NCI-H146 (cell line): ENCODE data around the gene ING1.
"Not testable (repeated sequence)": the region's sequence is repeated elsewhere in the genome, so short reads cannot be mapped to it uniquely, and the experiment has no call there.

Experiments
- DNase-seq: peaks from one replicate; lab custom pipeline; 2025; lab: John Stamatoyannopoulos, UW

ING1 gene

GRCh38 chr13:110695774-110696173 lies 17.7 kb upstream of the ING1 start:
- DNase-seq: not testable (repeated sequence)

DNA sequence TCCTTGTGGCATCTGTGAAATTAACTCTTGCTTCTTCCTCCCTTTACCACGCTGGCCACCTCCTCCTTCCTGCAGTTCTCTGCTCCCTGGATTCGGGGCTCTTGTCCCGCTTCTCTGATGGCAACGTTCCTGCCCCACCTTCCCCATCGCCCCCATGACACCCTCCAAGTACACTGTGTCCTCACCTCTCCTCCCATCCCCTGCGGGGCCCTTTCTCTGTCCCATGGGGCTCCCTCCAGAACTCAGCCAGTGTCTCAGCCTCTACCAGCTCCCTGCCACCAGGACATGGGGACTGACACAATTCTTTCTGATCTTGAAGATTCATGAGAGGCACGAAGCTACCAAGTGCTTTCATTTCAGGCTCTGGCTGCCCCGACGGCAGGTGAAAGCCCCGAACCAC lies 16.7 kb upstream of the ING1 start:
- DNase-seq: no peak

DNA sequence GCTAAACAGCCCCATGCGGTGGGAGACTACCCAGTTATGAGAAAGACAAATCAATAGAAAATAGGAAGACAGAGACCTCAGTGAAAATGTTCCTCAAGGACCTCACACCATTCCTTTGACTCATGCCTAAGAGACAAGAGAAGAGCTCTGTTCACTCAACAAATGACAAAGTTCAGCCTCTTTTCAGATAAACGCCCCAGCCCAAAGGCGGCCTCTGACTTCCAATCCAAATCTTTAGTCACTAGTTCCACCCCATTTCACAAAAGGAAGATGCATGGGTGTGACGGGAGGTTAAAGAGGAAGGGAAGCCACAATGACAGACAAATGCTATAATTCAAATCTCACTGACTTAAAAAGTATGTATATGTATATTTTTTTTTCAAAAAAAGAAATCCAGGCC lies 15.7 kb upstream of the ING1 start:
- DNase-seq: no peak

GRCh38 chr13:110698689-110699088 lies 14.8 kb upstream of the ING1 start:
- no peak for DNase-seq

- DNase-seq: peak; percentile 93
These were observed 14.1 kb upstream of the ING1 start for GRCh38 chr13:110699148-110700145.

DNA sequence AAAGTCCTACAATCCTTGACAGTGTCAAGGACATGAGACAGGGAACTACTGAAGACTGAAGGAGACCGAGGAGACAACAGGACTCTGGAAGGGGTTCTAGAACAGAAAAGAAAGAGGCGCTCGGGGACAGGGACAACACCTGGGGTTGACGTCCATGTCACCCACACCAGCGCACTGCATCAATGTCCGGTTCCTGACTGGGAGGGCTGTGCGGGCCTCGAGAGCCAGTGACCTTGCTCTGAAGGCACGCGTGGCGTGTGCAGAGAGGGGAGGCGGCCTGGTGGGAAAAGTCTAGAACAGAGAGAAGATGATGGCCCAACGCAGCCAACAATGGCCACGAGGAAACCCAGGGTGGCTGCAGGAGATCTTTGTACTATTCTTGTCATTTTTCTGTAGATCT lies 13.3 kb upstream of the ING1 start:
- DNase-seq: no peak

- DNase-seq: no peak
These were observed 12.9 kb upstream of the ING1 start for GRCh38 chr13:110700641-110701040.

DNA sequence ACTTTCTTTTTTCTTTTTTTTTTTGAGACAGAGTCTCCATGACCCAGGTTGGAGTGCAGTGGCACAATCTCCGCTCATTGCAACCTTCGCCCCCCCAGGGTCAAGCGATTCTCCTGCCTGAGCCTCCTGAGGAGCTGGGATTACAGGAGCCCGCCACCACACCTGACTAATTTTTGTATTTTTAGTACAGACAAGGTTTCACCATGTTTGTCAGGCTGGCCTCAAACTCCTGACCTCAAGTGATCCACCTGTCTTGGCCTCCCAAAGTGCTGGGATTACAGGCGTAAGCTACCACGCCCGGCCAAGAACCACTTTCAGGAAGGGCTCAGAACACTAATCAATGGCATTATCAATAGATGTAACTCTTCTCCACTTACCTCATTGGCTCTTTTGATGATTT lies 12.4 kb upstream of the ING1 start:
- DNase-seq: not testable (repeated sequence)

DNA sequence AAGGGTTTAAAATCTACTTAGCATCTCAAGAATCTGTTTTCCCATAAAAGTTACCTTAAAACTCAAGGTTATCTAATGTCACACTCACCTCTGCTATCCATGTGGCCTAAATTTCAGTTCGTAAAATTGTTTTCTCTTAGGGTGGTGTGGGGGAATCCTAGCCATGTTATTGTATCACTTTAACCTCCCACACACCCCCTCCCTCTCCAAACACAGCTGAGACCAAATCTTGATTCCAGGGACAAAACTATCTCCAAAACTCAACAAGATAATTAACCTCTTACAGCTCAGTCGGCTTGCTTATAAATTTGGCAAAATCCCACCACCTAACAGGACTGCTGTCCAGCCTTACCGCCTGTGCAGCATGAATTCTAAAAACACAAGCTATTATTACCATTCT lies 11.4 kb upstream of the ING1 start:
- no peak for DNase-seq

GRCh38 chr13:110702591-110703526 lies 10.6 kb upstream of the ING1 start:
- no peak for DNase-seq

- no peak for DNase-seq
These were observed 8.1 kb upstream of the ING1 start for GRCh38 chr13:110705356-110705825.

DNA sequence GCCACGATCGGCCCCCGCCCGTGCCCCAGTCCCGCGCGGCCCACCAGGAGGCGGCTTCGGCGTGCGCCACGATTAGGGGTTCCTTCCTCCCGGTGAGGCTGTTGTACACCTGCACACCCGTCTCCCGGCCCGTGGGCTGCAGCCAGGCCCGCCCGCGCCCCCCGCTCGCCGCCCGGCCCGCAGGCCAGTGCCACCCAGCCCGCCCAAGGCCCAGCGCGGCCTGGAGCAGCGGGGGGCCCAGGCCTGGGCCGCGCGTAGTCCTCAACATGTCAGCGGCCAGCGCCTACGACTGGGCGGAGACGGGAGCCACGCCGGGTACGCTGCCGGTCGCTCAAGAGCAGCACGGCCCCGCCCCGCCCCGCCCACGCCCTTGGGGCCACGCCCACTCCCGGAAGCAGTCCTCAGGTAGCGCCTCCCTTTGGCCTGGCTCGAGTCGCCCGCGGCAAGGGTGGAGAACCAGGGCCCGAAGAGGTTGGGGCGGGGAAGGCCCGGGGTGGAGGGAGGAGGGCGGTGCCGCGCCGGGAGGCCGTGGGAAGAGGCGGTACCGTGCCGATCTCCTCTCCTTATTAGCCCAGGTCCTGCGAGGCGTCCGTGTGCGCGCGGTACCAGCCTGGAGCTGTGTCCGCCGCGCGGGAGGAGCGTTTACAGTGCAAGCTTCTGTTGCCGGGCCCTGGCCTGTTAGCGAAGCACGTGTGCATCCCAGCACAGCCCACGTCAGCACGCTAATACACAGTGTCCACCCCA lies 7.5 kb upstream of the ING1 start, which contains the start of gene CARS2:
Gene CARS2 (minus strand): TSS at position 291 of the 744 bp plus-strand sequence. CDS start 23 bp downstream, at position 268.
- DNase-seq: peak; percentile 99

GRCh38 chr13:110706570-110707372 lies 6.7 kb upstream of the ING1 start:
- DNase-seq: no peak

DNA sequence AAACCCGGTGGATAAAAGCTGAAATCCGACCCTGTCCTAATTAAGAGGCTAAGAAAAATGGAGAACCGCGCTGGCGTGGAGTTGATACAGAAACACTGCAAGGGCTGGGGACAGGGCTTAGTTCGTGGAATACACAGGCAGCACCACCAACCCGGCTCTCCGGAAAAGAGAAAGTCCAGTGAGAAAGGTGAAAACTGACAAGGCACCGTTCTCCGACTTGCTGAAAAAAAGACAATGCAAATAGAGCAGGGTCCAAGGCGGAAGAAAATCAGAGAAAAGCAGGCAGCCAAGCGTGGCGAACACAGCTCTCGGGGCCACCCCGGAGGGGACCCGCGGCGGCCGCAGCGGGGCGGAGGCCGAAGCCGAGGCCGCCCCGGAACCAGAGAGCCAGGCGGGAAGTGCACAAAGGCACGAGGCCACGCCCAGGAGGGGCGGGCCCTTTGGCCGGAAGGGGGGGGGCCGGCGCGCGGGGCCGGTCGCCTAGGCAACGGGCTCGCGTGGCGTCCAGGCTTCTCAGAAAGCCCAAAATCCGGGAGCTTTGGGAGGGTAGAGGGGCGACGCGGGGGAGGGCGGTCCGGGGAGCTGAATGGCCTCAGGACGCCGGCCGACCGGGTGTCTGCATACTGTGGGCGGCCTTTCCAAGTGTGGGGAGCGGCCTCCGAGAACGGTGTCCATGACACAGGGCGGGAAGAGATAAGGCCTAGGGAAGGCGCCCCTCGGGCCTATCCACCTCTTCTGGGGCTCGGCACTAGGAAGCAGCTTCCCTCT lies 1.2 kb upstream of the ING1 start:
- peak; percentile 94 for DNase-seq

GRCh38 chr13:110712849-110713641 lies 455 bp upstream of the ING1 start:
- peak; percentile 100 for DNase-seq

DNA sequence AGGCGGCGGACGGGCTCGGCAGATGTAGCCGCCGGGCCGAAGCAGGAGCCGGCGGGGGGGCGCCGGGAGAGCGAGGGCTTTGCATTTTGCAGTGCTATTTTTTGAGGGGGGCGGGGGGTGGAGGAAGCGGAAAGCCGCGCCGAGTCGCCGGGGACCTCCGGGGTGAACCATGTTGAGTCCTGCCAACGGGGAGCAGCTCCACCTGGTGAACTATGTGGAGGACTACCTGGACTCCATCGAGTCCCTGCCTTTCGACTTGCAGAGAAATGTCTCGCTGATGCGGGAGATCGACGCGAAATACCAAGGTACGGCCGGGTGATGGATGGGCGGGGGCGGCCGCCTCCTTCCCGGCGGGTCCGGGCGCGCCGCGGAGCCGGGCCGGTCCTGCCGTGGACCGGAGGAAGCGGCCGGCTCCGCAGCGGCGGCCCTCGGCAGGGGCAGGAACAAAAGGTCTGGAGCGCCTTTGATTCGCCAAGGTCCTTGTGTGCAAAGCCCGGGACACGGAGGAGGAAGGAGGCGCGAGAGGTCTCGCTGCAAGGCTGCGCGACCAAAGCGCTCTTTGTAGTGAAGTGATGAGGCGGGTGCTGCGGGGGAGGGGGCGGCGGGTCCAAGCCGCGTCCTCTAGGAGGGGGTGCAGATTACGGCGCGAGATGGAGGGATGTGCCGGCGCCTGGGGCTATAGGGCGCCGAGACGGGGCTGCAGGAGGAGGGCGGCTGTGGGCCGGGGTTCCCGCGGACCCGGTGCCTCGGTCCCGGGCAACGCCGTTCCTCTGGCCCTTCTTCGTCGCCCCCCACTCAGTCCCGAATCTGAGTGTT lies 689 bp downstream of the ING1 start:
- peak; percentile 76 for DNase-seq

DNA sequence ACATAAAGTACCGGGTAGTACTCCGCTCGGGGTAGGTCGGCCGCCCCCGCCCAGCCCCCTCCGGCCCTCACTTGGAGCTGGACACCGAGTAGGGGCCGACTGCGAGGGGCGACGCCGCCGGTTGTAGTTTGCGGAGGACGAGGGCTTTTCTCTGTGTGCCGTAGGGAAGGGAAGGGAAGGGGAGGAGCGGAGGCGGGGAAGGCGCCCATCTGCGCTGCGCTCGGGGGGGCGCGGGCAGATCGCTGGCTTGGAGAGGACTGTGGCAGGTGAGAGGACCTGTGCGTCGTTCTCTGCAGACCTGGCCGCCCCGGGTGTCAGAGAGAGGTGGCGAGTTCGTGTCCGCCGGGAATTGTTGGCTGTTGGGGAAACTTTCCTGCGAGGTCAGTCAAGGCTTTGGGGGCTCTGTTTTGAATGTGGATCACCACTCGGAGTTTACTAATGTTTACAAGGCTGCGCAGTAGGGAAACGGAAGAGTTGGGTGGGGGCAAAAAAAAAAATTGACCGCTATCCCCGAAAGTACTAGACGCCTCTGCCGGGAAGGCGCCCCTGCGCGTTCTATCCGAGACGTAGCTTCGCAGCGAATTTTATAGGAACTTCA lies 1.4 kb downstream of the ING1 start:
- DNase-seq: peak; percentile 85
